Measurements from ENCODE around the gene AGFG2. TPM values are rescaled to one million over a fixed set of nuclear protein-coding genes. Genes with fewer than 3 reads are reported as not detected.
"Not testable (repeated sequence)": the region's sequence is repeated elsewhere in the genome, so short reads cannot be mapped to it uniquely, and the experiment has no call there.

AGFG2 gene
- total RNA-seq, 1 experiment from 2014 or later: 45.6 TPM

DNA sequence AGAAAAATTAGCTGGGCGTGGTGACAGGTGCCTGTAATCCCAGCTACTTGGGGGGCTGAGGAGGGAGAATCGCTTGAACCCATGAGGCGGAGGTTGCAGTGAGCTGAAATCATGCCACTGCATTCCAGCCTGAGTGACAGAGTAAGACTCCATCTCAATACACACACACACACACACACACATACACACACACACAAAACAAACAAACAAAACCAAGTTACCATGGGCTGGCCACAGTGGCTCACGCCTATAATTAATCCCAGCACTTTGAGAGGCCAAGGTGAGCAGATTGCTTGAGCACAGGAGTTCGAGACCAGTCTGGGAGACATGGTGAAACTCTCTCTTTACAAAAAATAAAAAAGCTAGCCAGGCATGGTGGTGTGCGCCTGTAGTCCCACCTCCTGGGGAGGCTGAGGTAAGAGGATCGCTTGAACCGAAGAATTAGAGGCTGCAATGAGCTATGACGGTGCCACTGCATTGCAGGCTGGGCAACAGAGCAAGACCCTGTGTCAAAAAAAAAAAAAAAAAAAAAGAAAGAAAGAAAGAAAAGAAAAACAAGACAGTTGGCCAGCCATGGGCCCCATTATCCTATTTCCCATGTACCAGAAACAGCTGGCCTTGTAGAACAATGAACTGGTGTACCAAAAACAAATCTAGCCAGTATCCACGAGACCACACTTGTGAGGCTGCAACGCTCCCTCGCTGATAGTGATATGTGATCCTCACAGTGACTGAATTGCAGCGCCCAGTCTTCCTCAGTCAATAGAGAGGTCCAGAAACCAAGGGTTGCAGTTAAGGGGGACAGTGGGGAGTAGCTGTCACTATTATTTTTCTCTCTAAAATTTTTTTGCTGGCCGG, 6.6 kb upstream of the AGFG2 start:
- intact Hi-C loops (cut with micrococcal nuclease; ENCODE audit: unreplicated experiment): no loop called here
- no peak overlapping the region for H3K27ac Mint-ChIP-seq (ENCODE audit: unreplicated experiment)
- H3K9me3 Mint-ChIP-seq (ENCODE audit: low read depth, unreplicated experiment): no peaks in the 10 kb centered on the region
- no peak for TF ChIP-seq CTCF (IDR thresholded peaks at IDR 0.05; ENCODE audit: unreplicated experiment)
- CTCF ChIA-PET: no interaction called here
- H3K4me1 Mint-ChIP-seq (ENCODE audit: low read depth, unreplicated experiment): no peaks in the 10 kb centered on the region
- BruUV-seq (replicated peaks): no TSS peak
- DNase-seq: no peak
- H3K36me3 Mint-ChIP-seq (ENCODE audit: insufficient read depth, unreplicated experiment): no peaks in the 10 kb centered on the region
- H3K4me3 Mint-ChIP-seq (ENCODE audit: low read depth, unreplicated experiment): no peak overlapping the region
- no peaks in the 10 kb centered on the region for H3K27me3 Mint-ChIP-seq (ENCODE audit: unreplicated experiment)

DNA sequence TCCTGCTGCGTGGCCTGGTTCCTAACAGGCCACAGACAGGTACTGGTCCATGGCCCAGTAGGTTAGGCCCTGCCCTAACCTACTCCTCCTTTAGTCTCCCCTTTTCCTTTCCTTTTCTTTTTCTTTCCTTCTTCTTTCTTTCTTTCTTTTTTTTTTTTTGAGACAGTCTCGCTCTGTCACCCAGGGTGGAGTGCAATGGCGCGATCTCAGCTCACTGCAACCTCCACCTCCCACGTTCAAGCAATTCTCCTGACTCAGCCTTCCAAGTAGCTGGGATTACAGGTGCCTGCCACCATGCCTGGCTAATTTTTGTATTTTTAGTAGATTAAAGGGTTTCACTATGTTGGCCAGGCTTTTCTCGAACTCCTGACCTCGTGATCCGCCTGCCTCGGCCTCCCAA, 3.0 kb upstream of the AGFG2 start:
- CTCF ChIA-PET: interaction anchor here (0.7 kb wide), 1 partner anchor 132 kb away, joined by 4 read pairs; no protein-coding TSS in a partner anchor
- intact Hi-C loops (cut with micrococcal nuclease; ENCODE audit: unreplicated experiment); H3K4me1 Mint-ChIP-seq (ENCODE audit: low read depth, unreplicated experiment); H3K9me3 Mint-ChIP-seq (ENCODE audit: low read depth, unreplicated experiment); H3K27me3 Mint-ChIP-seq (ENCODE audit: unreplicated experiment); BruUV-seq (replicated peaks); H3K27ac Mint-ChIP-seq (ENCODE audit: unreplicated experiment); DNase-seq; H3K4me3 Mint-ChIP-seq (ENCODE audit: low read depth, unreplicated experiment): not testable (repeated sequence)
- peaks cover 17% of the 10 kb centered on the region for H3K36me3 Mint-ChIP-seq (ENCODE audit: insufficient read depth, unreplicated experiment)

DNA sequence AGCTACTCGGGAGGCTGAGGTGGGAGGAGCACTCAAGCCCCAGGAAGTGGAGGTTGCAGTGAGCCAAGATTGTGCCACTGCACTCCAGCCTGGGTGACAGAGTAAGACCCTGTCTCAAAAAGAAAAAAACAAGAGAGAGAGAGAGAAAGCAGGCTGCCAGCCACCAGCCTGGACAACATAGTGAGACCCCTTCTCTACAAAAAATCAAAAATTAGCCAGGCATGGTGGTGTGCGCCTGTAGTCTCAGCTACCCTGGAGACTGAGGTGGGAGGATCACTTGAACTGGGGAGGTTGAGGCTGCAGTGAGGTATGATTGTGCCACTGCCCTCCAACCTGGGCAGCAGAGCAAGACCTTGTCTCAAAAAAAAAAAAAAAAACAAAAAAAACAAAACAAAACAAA, 2.3 kb upstream of the AGFG2 start:
- peaks cover 23% of the 10 kb centered on the region for H3K36me3 Mint-ChIP-seq (ENCODE audit: insufficient read depth, unreplicated experiment)
- H3K9me3 Mint-ChIP-seq (ENCODE audit: low read depth, unreplicated experiment); intact Hi-C loops (cut with micrococcal nuclease; ENCODE audit: unreplicated experiment); CTCF ChIA-PET; DNase-seq; H3K4me3 Mint-ChIP-seq (ENCODE audit: low read depth, unreplicated experiment); BruUV-seq (replicated peaks); H3K27ac Mint-ChIP-seq (ENCODE audit: unreplicated experiment); H3K4me1 Mint-ChIP-seq (ENCODE audit: low read depth, unreplicated experiment); H3K27me3 Mint-ChIP-seq (ENCODE audit: unreplicated experiment): not testable (repeated sequence)

DNA sequence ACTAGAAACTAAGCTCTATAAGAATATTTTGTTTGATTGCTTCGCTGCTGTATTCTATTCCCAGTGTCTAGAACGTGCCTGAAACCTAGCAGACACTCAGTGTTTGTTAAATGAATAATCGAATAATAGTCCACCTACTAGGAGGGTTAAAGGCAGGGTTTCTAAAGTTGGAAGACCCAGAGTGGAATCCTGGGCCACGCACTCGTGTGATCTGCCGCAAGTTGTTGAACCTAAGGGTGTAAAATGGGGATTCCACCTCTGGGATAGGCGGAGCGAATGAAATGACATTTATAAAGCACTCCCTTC, 702 bp upstream of the AGFG2 start:
- peak overlapping the region; percentile 92 for H3K27ac Mint-ChIP-seq (ENCODE audit: unreplicated experiment)
- H3K4me1 Mint-ChIP-seq (ENCODE audit: low read depth, unreplicated experiment): peaks cover 24% of the 10 kb centered on the region
- TSS peak; percentile 72 for BruUV-seq (replicated peaks)
- CTCF ChIA-PET: interaction anchor here (1.0 to 1.6 kb wide), 2 partner anchors 22 to 51 kb away, joined by 3 read pairs; no protein-coding TSS in a partner anchor
- no peaks in the 10 kb centered on the region for H3K27me3 Mint-ChIP-seq (ENCODE audit: unreplicated experiment)
- intact Hi-C loops (cut with micrococcal nuclease; ENCODE audit: unreplicated experiment): no loop called here
- DNase-seq: no peak
- no peak for TF ChIP-seq CTCF (IDR thresholded peaks at IDR 0.05; ENCODE audit: unreplicated experiment)
- peaks cover 35% of the 10 kb centered on the region for H3K36me3 Mint-ChIP-seq (ENCODE audit: insufficient read depth, unreplicated experiment)
- no peaks in the 10 kb centered on the region for H3K9me3 Mint-ChIP-seq (ENCODE audit: low read depth, unreplicated experiment)
- H3K4me3 Mint-ChIP-seq (ENCODE audit: low read depth, unreplicated experiment): peak overlapping the region; percentile 95

DNA sequence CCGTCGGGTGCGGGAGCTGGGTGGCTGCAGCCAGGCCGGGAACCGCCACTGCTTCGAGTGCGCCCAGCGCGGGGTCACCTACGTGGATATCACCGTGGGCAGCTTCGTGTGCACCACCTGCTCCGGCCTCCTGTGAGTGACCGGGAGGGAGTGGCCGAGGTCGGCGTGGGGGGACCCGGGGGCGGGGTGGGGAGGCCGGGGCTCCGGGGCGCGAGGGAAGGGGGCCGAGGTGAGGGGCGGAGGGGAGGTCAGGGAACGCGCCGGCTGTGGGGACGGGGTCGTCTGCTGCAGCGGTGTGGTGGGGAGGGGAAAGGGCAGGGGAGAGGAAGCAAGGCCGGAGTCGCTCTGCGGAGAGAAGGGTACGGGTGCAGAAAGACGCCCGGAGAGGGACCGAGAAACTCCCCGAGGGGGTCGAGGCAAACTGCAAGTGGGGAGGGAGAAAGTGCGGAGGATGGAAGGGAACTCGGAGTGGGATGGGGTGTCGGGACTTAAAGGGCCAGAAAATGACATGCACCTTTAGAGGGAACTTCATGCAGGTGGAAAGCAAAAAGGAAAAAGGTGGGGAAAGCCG, 518 bp downstream of the AGFG2 start:
- CTCF ChIA-PET: interaction anchor here (1.6 kb wide), 1 partner anchor 52 kb away, joined by 3 read pairs; no protein-coding TSS in a partner anchor
- no peak for DNase-seq
- Mint-ChIP-seq H3K27me3 (ENCODE audit: unreplicated experiment) (no peaks in the 10 kb centered on the region), H3K36me3 (ENCODE audit: insufficient read depth, unreplicated experiment) (peaks cover 36% of the 10 kb centered on the region), H3K27ac (ENCODE audit: unreplicated experiment) (peak overlapping the region; percentile 92), H3K9me3 (ENCODE audit: low read depth, unreplicated experiment) (no peaks in the 10 kb centered on the region), H3K4me1 (ENCODE audit: low read depth, unreplicated experiment) (peaks cover 36% of the 10 kb centered on the region), H3K4me3 (ENCODE audit: low read depth, unreplicated experiment) (peak overlapping the region; percentile 95)
- TF ChIP-seq CTCF (IDR thresholded peaks at IDR 0.05; ENCODE audit: unreplicated experiment): no peak
- intact Hi-C loops (cut with micrococcal nuclease; ENCODE audit: unreplicated experiment): no loop called here
- no TSS peak for BruUV-seq (replicated peaks)

All from Calu3 (cell line).